ENCODE results near the gene MTFMT. TPM values are rescaled to one million over a fixed set of nuclear protein-coding genes. Genes with fewer than 3 reads are reported as not detected.

Gene MTFMT
- total and polyA plus RNA-seq, 2 of the 13 experiments (the other 11 are each of a cell fraction or from before 2014, with no cell fraction given), result 9.9 to 23.2 TPM

DNA sequence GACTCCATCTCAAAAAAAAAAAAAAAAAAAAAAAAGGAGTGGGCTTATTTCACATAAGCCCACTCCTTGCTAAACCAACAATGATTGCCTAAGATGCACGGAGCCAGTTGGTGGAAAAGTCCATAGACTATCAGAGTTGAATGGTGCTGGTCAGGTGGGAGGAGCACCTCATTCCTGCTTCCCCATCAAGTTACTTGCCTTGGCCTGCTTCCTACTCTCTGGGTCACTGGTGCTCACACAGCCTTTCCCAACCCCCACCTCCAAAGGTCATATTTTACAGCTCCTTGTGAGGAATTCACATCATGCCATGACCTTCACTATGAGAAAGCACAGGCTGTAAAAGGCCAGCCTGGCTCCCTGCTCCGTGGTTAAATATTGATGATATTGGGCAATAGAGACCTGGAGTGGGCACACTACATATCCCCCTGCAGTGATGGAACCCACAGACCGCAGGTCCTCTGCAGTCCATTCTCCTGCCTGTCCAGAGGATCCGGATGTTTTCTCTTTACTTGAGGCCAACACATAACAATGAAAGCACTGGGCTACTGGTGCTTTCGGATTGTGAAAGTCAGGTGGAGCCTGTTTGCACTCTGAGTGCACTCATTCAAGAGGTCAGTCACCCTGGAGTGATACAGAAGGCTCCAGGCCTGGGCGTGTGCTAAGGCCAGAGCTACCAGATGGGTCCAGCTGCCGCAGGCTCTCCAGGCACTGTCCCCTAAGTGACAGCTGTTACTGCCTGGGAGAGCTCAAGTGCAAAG is 15.5 kb upstream of the MTFMT start, which contains the start of gene SLC51B (continued):
- TF ChIP-seq, protein P1, sequence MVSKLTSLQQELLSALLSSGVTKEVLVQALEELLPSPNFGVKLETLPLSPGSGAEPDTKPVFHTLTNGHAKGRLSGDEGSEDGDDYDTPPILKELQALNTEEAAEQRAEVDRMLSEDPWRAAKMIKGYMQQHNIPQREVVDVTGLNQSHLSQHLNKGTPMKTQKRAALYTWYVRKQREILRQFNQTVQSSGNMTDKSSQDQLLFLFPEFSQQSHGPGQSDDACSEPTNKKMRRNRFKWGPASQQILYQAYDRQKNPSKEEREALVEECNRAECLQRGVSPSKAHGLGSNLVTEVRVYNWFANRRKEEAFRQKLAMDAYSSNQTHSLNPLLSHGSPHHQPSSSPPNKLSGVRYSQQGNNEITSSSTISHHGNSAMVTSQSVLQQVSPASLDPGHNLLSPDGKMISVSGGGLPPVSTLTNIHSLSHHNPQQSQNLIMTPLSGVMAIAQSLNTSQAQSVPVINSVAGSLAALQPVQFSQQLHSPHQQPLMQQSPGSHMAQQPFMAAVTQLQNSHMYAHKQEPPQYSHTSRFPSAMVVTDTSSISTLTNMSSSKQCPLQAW (CRISPR knock-in tag; IDR thresholded peaks at IDR 0.05), result peak; percentile 98
- TF ChIP-seq ATF5 (CRISPR knock-in tag; IDR thresholded peaks at IDR 0.05; ENCODE audit: low read depth) (0 out of 2 replicates have a peak, but pooled peaks have one; percentile 82), ZFX (CRISPR knock-in tag; IDR thresholded peaks at IDR 0.05; ENCODE audit: low read depth) (peak; percentile 83), FOSL1 (CRISPR knock-in tag; IDR thresholded peaks at IDR 0.05; ENCODE audit: borderline replicate concordance) (0 out of 2 replicates have a peak, but pooled peaks have one; percentile 5), FOXP1 (IDR thresholded peaks at IDR 0.05) (0 out of 2 replicates have a peak, but pooled peaks have one; percentile 44), FOXP1 (CRISPR knock-in tag; IDR thresholded peaks at IDR 0.05) (peak; percentile 89), ZNF572 (CRISPR knock-in tag; IDR thresholded peaks at IDR 0.05) (0 out of 2 replicates have a peak, but pooled peaks have one; percentile 75), ZSCAN29 (CRISPR knock-in tag; conservative IDR thresholded peaks at IDR 0.05) (peak; percentile 99), RBAK (CRISPR knock-in tag; IDR thresholded peaks at IDR 0.05) (peak; percentile 58; the same call in 1 of the 2 replicates), ISL2 (CRISPR knock-in tag; IDR thresholded peaks at IDR 0.05) (peak; percentile 72; the same call in 1 of the 2 replicates), NFE2L1 (CRISPR knock-in tag; IDR thresholded peaks at IDR 0.05; ENCODE audit: borderline replicate concordance) (no peak), SMAD1 (CRISPR knock-in tag; IDR thresholded peaks at IDR 0.05; ENCODE audit: borderline replicate concordance, low read depth) (no peak), ZNF878 (CRISPR knock-in tag; IDR thresholded peaks at IDR 0.05) (peak; percentile 90; the same call in 1 of the 2 replicates)
- TF ChIP-seq, protein P2, sequence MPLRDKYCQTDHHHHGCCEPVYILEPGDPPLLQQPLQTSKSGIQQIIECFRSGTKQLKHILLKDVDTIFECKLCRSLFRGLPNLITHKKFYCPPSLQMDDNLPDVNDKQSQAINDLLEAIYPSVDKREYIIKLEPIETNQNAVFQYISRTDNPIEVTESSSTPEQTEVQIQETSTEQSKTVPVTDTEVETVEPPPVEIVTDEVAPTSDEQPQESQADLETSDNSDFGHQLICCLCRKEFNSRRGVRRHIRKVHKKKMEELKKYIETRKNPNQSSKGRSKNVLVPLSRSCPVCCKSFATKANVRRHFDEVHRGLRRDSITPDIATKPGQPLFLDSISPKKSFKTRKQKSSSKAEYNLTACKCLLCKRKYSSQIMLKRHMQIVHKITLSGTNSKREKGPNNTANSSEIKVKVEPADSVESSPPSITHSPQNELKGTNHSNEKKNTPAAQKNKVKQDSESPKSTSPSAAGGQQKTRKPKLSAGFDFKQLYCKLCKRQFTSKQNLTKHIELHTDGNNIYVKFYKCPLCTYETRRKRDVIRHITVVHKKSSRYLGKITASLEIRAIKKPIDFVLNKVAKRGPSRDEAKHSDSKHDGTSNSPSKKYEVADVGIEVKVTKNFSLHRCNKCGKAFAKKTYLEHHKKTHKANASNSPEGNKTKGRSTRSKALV (CRISPR knock-in tag; IDR thresholded peaks at IDR 0.05), result no peak; the same call in 1 of the 2 replicates
- TF ChIP-seq, protein P3, sequence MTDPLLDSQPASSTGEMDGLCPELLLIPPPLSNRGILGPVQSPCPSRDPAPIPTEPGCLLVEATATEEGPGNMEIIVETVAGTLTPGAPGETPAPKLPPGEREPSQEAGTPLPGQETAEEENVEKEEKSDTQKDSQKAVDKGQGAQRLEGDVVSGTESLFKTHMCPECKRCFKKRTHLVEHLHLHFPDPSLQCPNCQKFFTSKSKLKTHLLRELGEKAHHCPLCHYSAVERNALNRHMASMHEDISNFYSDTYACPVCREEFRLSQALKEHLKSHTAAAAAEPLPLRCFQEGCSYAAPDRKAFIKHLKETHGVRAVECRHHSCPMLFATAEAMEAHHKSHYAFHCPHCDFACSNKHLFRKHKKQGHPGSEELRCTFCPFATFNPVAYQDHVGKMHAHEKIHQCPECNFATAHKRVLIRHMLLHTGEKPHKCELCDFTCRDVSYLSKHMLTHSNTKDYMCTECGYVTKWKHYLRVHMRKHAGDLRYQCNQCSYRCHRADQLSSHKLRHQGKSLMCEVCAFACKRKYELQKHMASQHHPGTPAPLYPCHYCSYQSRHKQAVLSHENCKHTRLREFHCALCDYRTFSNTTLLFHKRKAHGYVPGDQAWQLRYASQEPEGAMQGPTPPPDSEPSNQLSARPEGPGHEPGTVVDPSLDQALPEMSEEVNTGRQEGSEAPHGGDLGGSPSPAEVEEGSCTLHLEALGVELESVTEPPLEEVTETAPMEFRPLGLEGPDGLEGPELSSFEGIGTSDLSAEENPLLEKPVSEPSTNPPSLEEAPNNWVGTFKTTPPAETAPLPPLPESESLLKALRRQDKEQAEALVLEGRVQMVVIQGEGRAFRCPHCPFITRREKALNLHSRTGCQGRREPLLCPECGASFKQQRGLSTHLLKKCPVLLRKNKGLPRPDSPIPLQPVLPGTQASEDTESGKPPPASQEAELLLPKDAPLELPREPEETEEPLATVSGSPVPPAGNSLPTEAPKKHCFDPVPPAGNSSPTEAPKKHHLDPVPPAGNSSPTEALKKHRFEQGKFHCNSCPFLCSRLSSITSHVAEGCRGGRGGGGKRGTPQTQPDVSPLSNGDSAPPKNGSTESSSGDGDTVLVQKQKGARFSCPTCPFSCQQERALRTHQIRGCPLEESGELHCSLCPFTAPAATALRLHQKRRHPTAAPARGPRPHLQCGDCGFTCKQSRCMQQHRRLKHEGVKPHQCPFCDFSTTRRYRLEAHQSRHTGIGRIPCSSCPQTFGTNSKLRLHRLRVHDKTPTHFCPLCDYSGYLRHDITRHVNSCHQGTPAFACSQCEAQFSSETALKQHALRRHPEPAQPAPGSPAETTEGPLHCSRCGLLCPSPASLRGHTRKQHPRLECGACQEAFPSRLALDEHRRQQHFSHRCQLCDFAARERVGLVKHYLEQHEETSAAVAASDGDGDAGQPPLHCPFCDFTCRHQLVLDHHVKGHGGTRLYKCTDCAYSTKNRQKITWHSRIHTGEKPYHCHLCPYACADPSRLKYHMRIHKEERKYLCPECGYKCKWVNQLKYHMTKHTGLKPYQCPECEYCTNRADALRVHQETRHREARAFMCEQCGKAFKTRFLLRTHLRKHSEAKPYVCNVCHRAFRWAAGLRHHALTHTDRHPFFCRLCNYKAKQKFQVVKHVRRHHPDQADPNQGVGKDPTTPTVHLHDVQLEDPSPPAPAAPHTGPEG (CRISPR knock-in tag; IDR thresholded peaks at IDR 0.05), result peak; percentile 47; the same call in 1 of the 2 replicates
- TF ChIP-seq, protein P4, sequence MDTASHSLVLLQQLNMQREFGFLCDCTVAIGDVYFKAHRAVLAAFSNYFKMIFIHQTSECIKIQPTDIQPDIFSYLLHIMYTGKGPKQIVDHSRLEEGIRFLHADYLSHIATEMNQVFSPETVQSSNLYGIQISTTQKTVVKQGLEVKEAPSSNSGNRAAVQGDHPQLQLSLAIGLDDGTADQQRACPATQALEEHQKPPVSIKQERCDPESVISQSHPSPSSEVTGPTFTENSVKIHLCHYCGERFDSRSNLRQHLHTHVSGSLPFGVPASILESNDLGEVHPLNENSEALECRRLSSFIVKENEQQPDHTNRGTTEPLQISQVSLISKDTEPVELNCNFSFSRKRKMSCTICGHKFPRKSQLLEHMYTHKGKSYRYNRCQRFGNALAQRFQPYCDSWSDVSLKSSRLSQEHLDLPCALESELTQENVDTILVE (CRISPR knock-in tag; IDR thresholded peaks at IDR 0.05), result peak; percentile 49; the same call in 1 of the 2 replicates
